ENCODE results near the gene SLC9A9.

Gene SLC9A9

GRCh38 chr3:143416229-143416628 is 432.0 kb downstream of the SLC9A9 start:
- no peak for DNase-seq (ENCODE audit: low read depth in 3 of 3)

GRCh38 chr3:143414571-143415253 is 433.6 kb downstream of the SLC9A9 start:
- no peak for DNase-seq (ENCODE audit: low read depth in 3 of 3)

GRCh38 chr3:143413372-143413771 is 434.9 kb downstream of the SLC9A9 start:
- no peak for DNase-seq (ENCODE audit: low read depth in 3 of 3)

GRCh38 chr3:143412084-143412483 is 436.2 kb downstream of the SLC9A9 start:
- DNase-seq (ENCODE audit: low read depth in 3 of 3) = no peak

- no peak for DNase-seq (ENCODE audit: low read depth in 3 of 3)
Measured at GRCh38 chr3:143410259-143410658, 438.0 kb downstream of the SLC9A9 start.

GRCh38 chr3:143408771-143409170 is 439.5 kb downstream of the SLC9A9 start:
- no peak for DNase-seq (ENCODE audit: low read depth in 3 of 3)

GRCh38 chr3:143402602-143403001 is 445.7 kb downstream of the SLC9A9 start:
- no peak for DNase-seq (ENCODE audit: low read depth in 3 of 3)

GRCh38 chr3:143396790-143397189 is 451.5 kb downstream of the SLC9A9 start:
- DNase-seq (ENCODE audit: low read depth in 3 of 3) = no peak

- no peak for DNase-seq (ENCODE audit: low read depth in 3 of 3)
Measured at GRCh38 chr3:143389388-143389787, 458.9 kb downstream of the SLC9A9 start.

GRCh38 chr3:143387425-143387824 is 460.8 kb downstream of the SLC9A9 start:
- DNase-seq (ENCODE audit: low read depth in 3 of 3) = no peak

GRCh38 chr3:143384076-143384475 is 464.2 kb downstream of the SLC9A9 start:
- no peak for DNase-seq (ENCODE audit: low read depth in 3 of 3)

- DNase-seq (ENCODE audit: low read depth in 3 of 3) = no peak
Measured at GRCh38 chr3:143383421-143383820, 464.8 kb downstream of the SLC9A9 start.

GRCh38 chr3:143382816-143383215 is 465.5 kb downstream of the SLC9A9 start:
- no peak for DNase-seq (ENCODE audit: low read depth in 3 of 3)

GRCh38 chr3:143380449-143380848 is 467.8 kb downstream of the SLC9A9 start:
- DNase-seq (ENCODE audit: low read depth in 3 of 3) = no peak

- no peak for DNase-seq (ENCODE audit: low read depth in 3 of 3)
Measured at GRCh38 chr3:143375698-143376097, 472.6 kb downstream of the SLC9A9 start.

- DNase-seq (ENCODE audit: low read depth in 3 of 3) = no peak
Measured at GRCh38 chr3:143367171-143367570, 481.1 kb downstream of the SLC9A9 start.

GRCh38 chr3:143366672-143367071 is 481.6 kb downstream of the SLC9A9 start:
- no peak for DNase-seq (ENCODE audit: low read depth in 3 of 3)

GRCh38 chr3:143363949-143364348 is 484.3 kb downstream of the SLC9A9 start:
- DNase-seq (ENCODE audit: low read depth in 3 of 3) = no peak

GRCh38 chr3:143363276-143363675 is 485.0 kb downstream of the SLC9A9 start:
- no peak for DNase-seq (ENCODE audit: low read depth in 3 of 3)

GRCh38 chr3:143362115-143362991 is 485.9 kb downstream of the SLC9A9 start:
- DNase-seq (ENCODE audit: low read depth in 3 of 3) = no peak

GRCh38 chr3:143361589-143361988 is 486.7 kb downstream of the SLC9A9 start:
- no peak for DNase-seq (ENCODE audit: low read depth in 3 of 3)

GRCh38 chr3:143360244-143360643 is 488.0 kb downstream of the SLC9A9 start:
- no peak for DNase-seq (ENCODE audit: low read depth in 3 of 3)

All from stimulated activated CD4-positive, alpha-beta T cell treated with anti-CD3 and anti-CD28 coated beads, TNF-alpha, amount 100 ng/mL, for 48 hours (primary cell).